H9 (cell line): ENCODE measurements around the gene PAQR5. TPM values are rescaled to one million over a fixed set of nuclear protein-coding genes. Genes with fewer than 3 reads are reported as not detected.

ENCODE experiments used
- DNase-seq: peaks from one replicate; pipeline ENCODE4 v3.0.0-alpha.2; 2017
- H2AFZ ChIP-seq: one replicate; pipeline ENCODE4 v1.6.1; 2013; ENCODE audit warnings: mild to moderate bottlenecking, low read length, control low read depth, moderate library complexity
- H2AK5ac ChIP-seq: 2 replicates; pipeline ENCODE4 v1.6.1; 2013; ENCODE audit warnings: low read length, control low read depth, mixed read lengths; ENCODE audit not compliant: insufficient read length
- H2BK120ac ChIP-seq: one replicate; pipeline ENCODE4 v1.6.1; 2013; ENCODE audit warnings: low read depth, mild to moderate bottlenecking, low read length, control low read depth, inconsistent platforms; ENCODE audit not compliant: poor library complexity, severe bottlenecking
- H2BK12ac ChIP-seq: 2 replicates; pipeline ENCODE4 v1.6.1; 2013; ENCODE audit warnings: low read length, control low read depth, mixed read lengths, low read depth; ENCODE audit not compliant: insufficient read length
- H2BK15ac ChIP-seq: 2 replicates; pipeline ENCODE4 v1.6.1; 2013; ENCODE audit warnings: low read depth, low read length, control low read depth
- H2BK20ac ChIP-seq: one replicate; pipeline ENCODE4 v1.6.1; 2013; ENCODE audit warnings: low read depth, mild to moderate bottlenecking, low read length, control low read depth, inconsistent platforms; ENCODE audit not compliant: poor library complexity, severe bottlenecking
- H2BK5ac ChIP-seq: 2 replicates; pipeline ENCODE4 v1.6.1; 2013; ENCODE audit warnings: low read length, control low read depth, mixed read lengths; ENCODE audit not compliant: insufficient read length
- H3K14ac ChIP-seq: 2 replicates; pipeline ENCODE4 v1.6.1; 2013; ENCODE audit warnings: low read length, control low read depth; ENCODE audit not compliant: insufficient read depth
- H3K18ac ChIP-seq: 2 replicates; pipeline ENCODE4 v1.6.1; 2013; ENCODE audit warnings: low read depth, mild to moderate bottlenecking, mixed read lengths, low read length, control low read depth; ENCODE audit not compliant: insufficient read length
- H3K23ac ChIP-seq: 2 replicates; pipeline ENCODE4 v1.6.1; 2013; ENCODE audit warnings: low read length, control low read depth, mixed read lengths, low read depth; ENCODE audit not compliant: insufficient read length
- H3K23me2 ChIP-seq: 2 replicates; pipeline ENCODE4 v1.6.1; 2013; ENCODE audit warnings: low read depth, mild to moderate bottlenecking, mixed read lengths, low read length, control low read depth; ENCODE audit not compliant: insufficient read length, poor library complexity, severe bottlenecking
- H3K27ac ChIP-seq: 2 replicates; pipeline ENCODE4 v1.5.1; 2013; ENCODE audit warnings: low read length, control low read depth, mixed read lengths, low read depth; ENCODE audit not compliant: insufficient read length
- H3K27me3 ChIP-seq: 2 replicates; pipeline ENCODE4 v1.6.1; 2013; ENCODE audit warnings: low read length, control low read depth, inconsistent platforms; ENCODE audit not compliant: insufficient read depth
- H3K4ac ChIP-seq: 2 replicates; pipeline ENCODE4 v1.6.1; 2013; ENCODE audit warnings: low read depth, mild to moderate bottlenecking, control low read depth, inconsistent platforms, low read length, moderate library complexity
- H3K4me1 ChIP-seq: 2 replicates; pipeline ENCODE4 v1.6.1; 2013; ENCODE audit warnings: low read length, control low read depth, inconsistent platforms; ENCODE audit not compliant: insufficient read depth
- H3K4me2 ChIP-seq: 2 replicates; pipeline ENCODE4 v1.6.1; 2013; ENCODE audit warnings: low read length, control low read depth, mixed read lengths; ENCODE audit not compliant: insufficient read length, insufficient read depth
- H3K56ac ChIP-seq: 2 replicates; pipeline ENCODE4 v1.6.1; 2013; ENCODE audit warnings: low read depth, mild to moderate bottlenecking, mixed read lengths, low read length, control low read depth; ENCODE audit not compliant: insufficient read length
- H3K79me1 ChIP-seq: 2 replicates; pipeline ENCODE4 v1.6.1; 2013; ENCODE audit warnings: low read depth, mild to moderate bottlenecking, moderate library complexity, low read length, control low read depth, inconsistent platforms; ENCODE audit not compliant: insufficient read depth, poor library complexity, severe bottlenecking
- H3K79me2 ChIP-seq: 2 replicates; pipeline ENCODE4 v1.6.1; 2013; ENCODE audit warnings: low read length, control low read depth, inconsistent platforms; ENCODE audit not compliant: insufficient read depth
- H3K9ac ChIP-seq: 2 replicates; pipeline ENCODE4 v1.6.1; 2013; ENCODE audit warnings: low read length, control low read depth, mixed read lengths; ENCODE audit not compliant: insufficient read length; ENCODE audit errors: extremely low read depth
- H3K9me3 ChIP-seq: one replicate; pipeline ENCODE4 v1.6.1; 2013; ENCODE audit warnings: low read depth, low read length, inconsistent platforms; ENCODE audit not compliant: control insufficient read depth
- H3T11ph ChIP-seq: one replicate; pipeline ENCODE4 v1.6.1; 2013; ENCODE audit warnings: mild to moderate bottlenecking, low read length, control low read depth, inconsistent platforms
- H4K20me1 ChIP-seq: one replicate; pipeline ENCODE4 v1.6.1; 2013; ENCODE audit not compliant: control insufficient read depth, insufficient read length, insufficient read depth
- H4K5ac ChIP-seq: 2 replicates; pipeline ENCODE4 v1.6.1; 2013; ENCODE audit warnings: low read depth, mild to moderate bottlenecking, mixed read lengths, low read length, control low read depth; ENCODE audit not compliant: insufficient read length
- H4K8ac ChIP-seq: replicated peaks from 2 replicates; pipeline ENCODE4 v1.6.1; 2013; ENCODE audit warnings: low read length, control low read depth, mixed read lengths, low read depth; ENCODE audit not compliant: insufficient read length
- H4K91ac ChIP-seq: 2 replicates; pipeline ENCODE4 v1.6.1; 2013; ENCODE audit warnings: low read depth, mild to moderate bottlenecking, moderate library complexity, mixed read lengths, low read length, control low read depth; ENCODE audit not compliant: insufficient read length
- H3K27ac Mint-ChIP-seq, 3 experiments: 2 replicates in 2 of 3; 3 replicates in 1 of 3; pipeline ENCODE4 v1.8.0; 2020 to 2021; ENCODE audit warnings: mixed read lengths in 3 of 3, mild to moderate bottlenecking in 1 of 3, moderate library complexity in 1 of 3
- H3K27me3 Mint-ChIP-seq: 2 replicates; pipeline ENCODE4 v1.8.0; 2021; ENCODE audit warnings: low read depth, mild to moderate bottlenecking, moderate library complexity, mixed read lengths
- H3K36me3 Mint-ChIP-seq, 3 experiments: 2 replicates in 2 of 3; 3 replicates in 1 of 3; pipeline ENCODE4 v1.8.0; 2020 to 2021; ENCODE audit warnings: low read depth in 3 of 3, mixed read lengths in 3 of 3; ENCODE audit not compliant: insufficient read depth in 1 of 3
- H3K4me1 Mint-ChIP-seq, 2 experiments: 2 replicates each; pipeline ENCODE4 v1.8.0; 2020; ENCODE audit warnings: mixed read lengths in 2 of 2
- H3K4me3 Mint-ChIP-seq, 2 experiments: 2 replicates in 1 of 2; 3 replicates in 1 of 2; pipeline ENCODE4 v1.8.0; 2020 to 2021; ENCODE audit warnings: mild to moderate bottlenecking in 2 of 2, mixed read lengths in 2 of 2, moderate library complexity in 1 of 2
- H3K9me3 Mint-ChIP-seq, 2 experiments: 2 replicates in 1 of 2; 3 replicates in 1 of 2; pipeline ENCODE4 v1.8.0; 2020; ENCODE audit warnings: mild to moderate bottlenecking in 2 of 2, mixed read lengths in 2 of 2, moderate library complexity in 1 of 2
- WGBS: extraction: QIAGEN DNeasy Blood & Tissue Kit; methylation state at CpG from one replicate; pipeline ENCODE4 v1.1.7; 2013; ENCODE audit warnings: missing lambda C conversion rate, low lambda C conversion rate, mixed read lengths; ENCODE audit not compliant: insufficient read length; ENCODE audit errors: extremely low coverage; 5-methylcytosine and 5-hydroxymethylcytosine counted together
- total RNA-seq: library from RNA; stranded (reverse); gene quantifications from 2 replicates; pipeline ENCODE4 v1.2.1, GENCODE V29; 2021
- TF ChIP-seq, protein P1 (sequence below): fragments of 200-600 bp; sonication (generic); conservative IDR thresholded peaks from 3 replicates; pipeline ENCODE4 v1.8.0; 2021; ENCODE audit warnings: antibody characterized with exemption, mild to moderate bottlenecking

The PAQR5 gene
- total RNA-seq, 1 experiment from 2014 or later: 1.6 TPM

DNA sequence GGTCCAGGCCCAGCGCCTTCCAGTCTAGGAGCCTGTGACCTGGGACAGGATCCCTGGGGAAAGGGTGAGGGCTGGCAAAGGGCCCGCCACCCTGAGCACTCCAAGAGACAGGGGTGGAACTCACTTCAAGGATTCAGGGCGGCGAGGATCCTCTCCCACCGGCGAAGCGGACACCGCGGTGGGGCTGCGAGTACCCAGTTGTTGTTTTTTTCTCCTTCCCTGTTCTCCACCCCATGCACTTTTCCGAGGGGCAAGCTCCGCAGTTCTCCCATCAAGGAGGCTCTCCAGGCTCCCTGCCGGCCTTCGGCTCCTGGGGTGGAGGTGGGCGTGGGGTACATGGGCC lies 387 bp upstream of the PAQR5 start:
- peak overlapping the region; percentile 26 for H3K4me2 ChIP-seq
- Mint-ChIP-seq H3K9me3 (no peaks in the 10 kb centered on the region; a peak in 1 of 5 replicates), H3K27ac (no peak overlapping the region), H3K4me3 (peak overlapping the region; percentile 60 to 81), H3K27me3 (peaks cover 87% of the 10 kb centered on the region), H3K4me1 (peaks cover 7 to 21% of the 10 kb centered on the region in 2 experiments), H3K36me3 (no peaks in the 10 kb centered on the region)
- no peaks in the 10 kb centered on the region for H3K9me3 ChIP-seq
- H2AK5ac ChIP-seq: no peak overlapping the region
- H4K20me1 ChIP-seq: no peaks in the 10 kb centered on the region
- H3K56ac ChIP-seq: no peak overlapping the region
- H3K4ac ChIP-seq: no peak overlapping the region
- no peak overlapping the region for H2BK120ac ChIP-seq
- H3K9ac ChIP-seq: no peak overlapping the region
- H2BK15ac ChIP-seq: no peak overlapping the region
- peaks cover 6% of the 10 kb centered on the region for H3K23me2 ChIP-seq
- no peak overlapping the region for H3T11ph ChIP-seq
- DNase-seq: no peak
- TF ChIP-seq, protein P1, sequence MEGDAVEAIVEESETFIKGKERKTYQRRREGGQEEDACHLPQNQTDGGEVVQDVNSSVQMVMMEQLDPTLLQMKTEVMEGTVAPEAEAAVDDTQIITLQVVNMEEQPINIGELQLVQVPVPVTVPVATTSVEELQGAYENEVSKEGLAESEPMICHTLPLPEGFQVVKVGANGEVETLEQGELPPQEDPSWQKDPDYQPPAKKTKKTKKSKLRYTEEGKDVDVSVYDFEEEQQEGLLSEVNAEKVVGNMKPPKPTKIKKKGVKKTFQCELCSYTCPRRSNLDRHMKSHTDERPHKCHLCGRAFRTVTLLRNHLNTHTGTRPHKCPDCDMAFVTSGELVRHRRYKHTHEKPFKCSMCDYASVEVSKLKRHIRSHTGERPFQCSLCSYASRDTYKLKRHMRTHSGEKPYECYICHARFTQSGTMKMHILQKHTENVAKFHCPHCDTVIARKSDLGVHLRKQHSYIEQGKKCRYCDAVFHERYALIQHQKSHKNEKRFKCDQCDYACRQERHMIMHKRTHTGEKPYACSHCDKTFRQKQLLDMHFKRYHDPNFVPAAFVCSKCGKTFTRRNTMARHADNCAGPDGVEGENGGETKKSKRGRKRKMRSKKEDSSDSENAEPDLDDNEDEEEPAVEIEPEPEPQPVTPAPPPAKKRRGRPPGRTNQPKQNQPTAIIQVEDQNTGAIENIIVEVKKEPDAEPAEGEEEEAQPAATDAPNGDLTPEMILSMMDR: no peak
- no peak overlapping the region for H4K91ac ChIP-seq
- no peak overlapping the region for H3K23ac ChIP-seq
- H2BK12ac ChIP-seq: no peak overlapping the region
- no peaks in the 10 kb centered on the region for H3K4me1 ChIP-seq
- no peak overlapping the region for H4K8ac ChIP-seq
- no peak overlapping the region for H3K27ac ChIP-seq
- no CpG with 5 or more reads among the region's 15 CpGs for WGBS
- H3K18ac ChIP-seq: no peak overlapping the region
- no peak overlapping the region for H4K5ac ChIP-seq
- no peaks in the 10 kb centered on the region for H3K79me2 ChIP-seq
- no peak overlapping the region for H2BK20ac ChIP-seq
- no peak overlapping the region for H2BK5ac ChIP-seq
- H3K14ac ChIP-seq: peak overlapping the region; percentile 11; the same call in 1 of the 2 replicates
- peaks cover 8% of the 10 kb centered on the region; the same call in 1 of the 2 replicates for H3K27me3 ChIP-seq
- H2AFZ ChIP-seq: no peak overlapping the region
- no peaks in the 10 kb centered on the region for H3K79me1 ChIP-seq
